Activated CD4-positive, alpha-beta memory T cell treated with anti-CD3 and anti-CD28 coated beads for 36 hours (primary cell): Measurements from ENCODE around the gene USHBP1. TPM values are rescaled to one million over a fixed set of nuclear protein-coding genes. Genes with fewer than 3 reads are reported as not detected.

Experiments
- CTCF ChIA-PET: fragments of 350-600 bp; sonication (Branson Sonifier 250); formaldehyde crosslinking; loops from one replicate; lab custom pipeline; 2021; ENCODE audit warnings: antibody characterized with exemption, inconsistent platforms; lab: Charles Lee
- POLR2A ChIA-PET: fragments of 350-600 bp; sonication (Branson Sonifier 250); formaldehyde crosslinking; loops from one replicate; lab custom pipeline; 2021; ENCODE audit warnings: antibody characterized with exemption; lab: Charles Lee
- DNase-seq: peaks from one replicate; pipeline ENCODE4 v3.0.0-alpha.2; 2020
- H3K27ac Mint-ChIP-seq: one replicate; pipeline ENCODE4 v1.8.0; 2021; ENCODE audit warnings: mixed read lengths
- H3K27me3 Mint-ChIP-seq: one replicate; pipeline ENCODE4 v1.8.0; 2021; ENCODE audit warnings: mixed read lengths
- H3K36me3 Mint-ChIP-seq: one replicate; pipeline ENCODE4 v1.8.0; 2021; ENCODE audit warnings: mixed read lengths
- H3K4me1 Mint-ChIP-seq: one replicate; pipeline ENCODE4 v1.8.0; 2021; ENCODE audit warnings: low read depth, mixed read lengths
- H3K4me3 Mint-ChIP-seq: one replicate; pipeline ENCODE4 v1.8.0; 2021; ENCODE audit warnings: mild to moderate bottlenecking, mixed read lengths
- H3K9me3 Mint-ChIP-seq: one replicate; pipeline ENCODE4 v1.8.0; 2021; ENCODE audit warnings: mixed read lengths
- intact Hi-C: fragments of 100-400 bp; cut with micrococcal nuclease; formaldehyde crosslinking; loops from one replicate; pipeline ENCODE4 v1.15.1; 2023
- total RNA-seq, 2 experiments: library from RNA; stranded (reverse); gene quantifications; one replicate each; pipeline ENCODE4 v1.2.3, GENCODE V29; 2021

The USHBP1 gene
- total RNA-seq, 2 experiments from 2014 or later: 0.24 TPM; not detected in 1

- ChIA-PET POLR2A (interaction anchor here (3.5 kb wide), 1 partner anchor 10 kb away, joined by 26 read pairs; the partner anchor contains the start of gene OCEL1), CTCF (interaction anchor here (0.6 kb wide), 1 partner anchor 428 kb away, joined by 4 read pairs; no protein-coding TSS in a partner anchor)
- intact Hi-C loops: no loop called here
- Mint-ChIP-seq H3K36me3 (no peaks in the 10 kb centered on the region), H3K27ac (no peak overlapping the region), H3K4me3 (no peak overlapping the region), H3K9me3 (no peaks in the 10 kb centered on the region), H3K4me1 (peaks cover 10% of the 10 kb centered on the region), H3K27me3 (no peaks in the 10 kb centered on the region)
- DNase-seq: no peak
These were observed 27.6 kb downstream of the USHBP1 start for GRCh38 chr19:17236811-17237543.

- intact Hi-C loops: loop anchor here (2.0 kb wide), 1 partner anchor 161 kb away; the partner anchor contains the start of genes HAUS8 and MYO9B
- no peak overlapping the region for H3K27ac Mint-ChIP-seq
- POLR2A ChIA-PET: interaction anchor here (0.6 to 3.5 kb wide), 7 partner anchors 10 to 518 kb away, joined by 3 to 26 read pairs (median 4); partner anchors contain the start of genes BABAM1, HAUS8, OCEL1 and USE1
- H3K4me3 Mint-ChIP-seq: peak overlapping the region; percentile 84
- CTCF ChIA-PET: interaction anchor here (0.6 to 2.4 kb wide), 14 partner anchors 10 to 167 kb away, joined by 3 to 22 read pairs (median 6); partner anchors contain the start of genes BABAM1, OCEL1 and USE1
- no peaks in the 10 kb centered on the region for H3K36me3 Mint-ChIP-seq
- H3K4me1 Mint-ChIP-seq: peaks cover 10% of the 10 kb centered on the region
- H3K27me3 Mint-ChIP-seq: no peaks in the 10 kb centered on the region
- peak; percentile 55 for DNase-seq
- no peaks in the 10 kb centered on the region for H3K9me3 Mint-ChIP-seq
These were observed 28.4 kb downstream of the USHBP1 start for GRCh38 chr19:17235971-17236777.

DNA sequence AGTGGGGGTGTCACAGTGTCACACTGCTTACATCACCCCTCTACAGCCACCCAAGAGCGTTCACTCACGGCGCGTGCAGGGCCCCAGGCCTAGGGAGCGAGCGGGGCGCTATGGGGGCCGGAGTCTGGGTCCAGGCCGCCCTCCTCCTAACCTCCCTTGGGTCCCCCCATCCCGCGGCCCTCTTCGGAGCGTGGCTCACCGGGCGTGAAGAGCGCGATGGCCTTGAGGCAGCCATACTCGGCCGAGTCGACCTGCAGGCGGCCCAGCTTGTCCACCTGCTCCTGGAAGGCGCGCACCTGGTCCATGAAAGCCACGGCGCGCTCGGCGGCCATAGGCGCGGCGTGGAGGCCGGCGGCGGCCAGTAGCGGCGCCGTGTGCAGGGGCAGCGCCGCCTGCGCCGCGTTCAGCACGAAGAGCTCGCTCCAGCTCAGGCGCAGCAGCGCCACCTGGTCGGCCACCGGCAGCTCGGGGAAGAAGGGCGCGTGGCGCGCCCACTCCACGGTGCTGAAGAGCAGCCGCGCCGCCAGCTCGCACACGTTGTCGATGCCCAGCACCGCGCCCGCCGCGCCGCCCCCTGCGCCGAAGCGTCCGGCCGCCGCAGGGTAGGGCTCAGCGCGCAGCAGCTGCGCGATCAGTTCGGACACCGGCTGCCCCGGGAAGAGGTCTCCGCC lies 29.1 kb downstream of the USHBP1 start:
- Mint-ChIP-seq H3K4me3 (peak overlapping the region; percentile 84), H3K4me1 (peaks cover 10% of the 10 kb centered on the region), H3K9me3 (no peaks in the 10 kb centered on the region), H3K27ac (peak overlapping the region; percentile 79), H3K27me3 (no peaks in the 10 kb centered on the region), H3K36me3 (no peaks in the 10 kb centered on the region)
- ChIA-PET POLR2A (interaction anchor here (0.6 to 3.5 kb wide), 9 partner anchors 9 to 517 kb away, joined by 3 to 26 read pairs (median 4); partner anchors contain the start of genes BABAM1, HAUS8, OCEL1 and USE1), CTCF (interaction anchor here (0.6 to 2.4 kb wide), 17 partner anchors 8 to 167 kb away, joined by 3 to 22 read pairs (median 6); partner anchors contain the start of genes BABAM1, OCEL1 and USE1)
- intact Hi-C loops: loop anchor here (2.0 kb wide), 1 partner anchor 161 kb away; the partner anchor contains the start of genes HAUS8 and MYO9B
- peak; percentile 82 for DNase-seq

- Mint-ChIP-seq H3K4me1 (peaks cover 10% of the 10 kb centered on the region), H3K9me3 (no peaks in the 10 kb centered on the region), H3K4me3 (peak overlapping the region; percentile 84), H3K36me3 (no peaks in the 10 kb centered on the region), H3K27ac (peak overlapping the region; percentile 79), H3K27me3 (no peaks in the 10 kb centered on the region)
- peak; percentile 83 for DNase-seq
- ChIA-PET POLR2A (interaction anchor here (0.6 to 3.5 kb wide), 7 partner anchors 8 to 57 kb away, joined by 3 to 26 read pairs (median 5); partner anchors contain the start of genes BABAM1, OCEL1 and USE1), CTCF (interaction anchor here (0.9 to 2.4 kb wide), 16 partner anchors 8 to 166 kb away, joined by 3 to 22 read pairs (median 6); partner anchors contain the start of genes BABAM1, OCEL1 and USE1)
- intact Hi-C loops: loop anchor here (1.0 to 2.0 kb wide), 2 partner anchors 9 to 160 kb away; partner anchors contain the start of genes HAUS8, MYO9B and OCEL1
These were observed 29.6 kb downstream of the USHBP1 start for GRCh38 chr19:17234911-17235299.

DNA sequence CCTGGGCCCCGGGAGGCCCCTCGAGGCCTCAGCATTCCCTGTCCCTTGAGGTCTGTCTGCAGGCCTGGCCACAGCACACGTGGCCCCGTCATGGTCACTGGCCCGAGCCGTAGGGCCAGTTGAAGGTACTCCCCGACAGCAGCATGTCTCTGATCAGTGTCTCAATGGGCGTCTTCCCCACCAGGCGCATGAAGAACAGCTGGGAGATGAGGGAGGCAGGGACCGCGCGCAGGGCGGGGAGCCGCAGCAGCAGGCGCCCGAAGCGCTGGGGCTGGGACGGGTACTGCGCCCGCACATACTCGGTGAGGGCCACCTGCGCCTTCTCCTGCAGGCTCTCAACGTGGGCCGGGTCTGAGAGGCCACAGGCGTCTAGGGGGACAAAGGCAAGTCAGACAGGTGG lies 32.3 kb downstream of the USHBP1 start:
- Mint-ChIP-seq H3K4me3 (no peak overlapping the region), H3K4me1 (peaks cover 12% of the 10 kb centered on the region), H3K36me3 (no peaks in the 10 kb centered on the region), H3K27me3 (no peaks in the 10 kb centered on the region), H3K9me3 (no peaks in the 10 kb centered on the region), H3K27ac (no peak overlapping the region)
- ChIA-PET POLR2A (no interaction called here), CTCF (no interaction called here)
- intact Hi-C loops: no loop called here
- DNase-seq: no peak

GRCh38 chr19:17229890-17230289 lies 34.7 kb downstream of the USHBP1 start:
- intact Hi-C loops: loop anchor here (5.0 kb wide), 1 partner anchor 77 kb away; the partner anchor contains the start of genes DDA1 and MRPL34
- Mint-ChIP-seq H3K36me3 (no peaks in the 10 kb centered on the region), H3K27ac (no peak overlapping the region), H3K27me3 (no peaks in the 10 kb centered on the region), H3K4me1 (peaks cover 16% of the 10 kb centered on the region), H3K4me3 (no peak overlapping the region), H3K9me3 (no peaks in the 10 kb centered on the region)
- DNase-seq: no peak
- ChIA-PET CTCF (no interaction called here), POLR2A (no interaction called here)

GRCh38 chr19:17227798-17228367 lies 36.7 kb downstream of the USHBP1 start:
- no peak for DNase-seq
- Mint-ChIP-seq H3K27me3 (no peaks in the 10 kb centered on the region), H3K4me3 (no peak overlapping the region), H3K9me3 (no peaks in the 10 kb centered on the region), H3K27ac (no peak overlapping the region), H3K4me1 (peaks cover 6% of the 10 kb centered on the region), H3K36me3 (no peaks in the 10 kb centered on the region)
- ChIA-PET POLR2A (interaction anchor here (0.6 to 2.6 kb wide), 2 partner anchors 8 to 13 kb away, joined by 3 to 26 read pairs; no protein-coding TSS in a partner anchor), CTCF (interaction anchor here (1.8 kb wide), 1 partner anchor 15 kb away, joined by 5 read pairs; no protein-coding TSS in a partner anchor)
- intact Hi-C loops: loop anchor here (2.0 to 5.0 kb wide), 2 partner anchors 39 to 79 kb away; partner anchors contain the start of genes BABAM1, DDA1 and MRPL34

DNA sequence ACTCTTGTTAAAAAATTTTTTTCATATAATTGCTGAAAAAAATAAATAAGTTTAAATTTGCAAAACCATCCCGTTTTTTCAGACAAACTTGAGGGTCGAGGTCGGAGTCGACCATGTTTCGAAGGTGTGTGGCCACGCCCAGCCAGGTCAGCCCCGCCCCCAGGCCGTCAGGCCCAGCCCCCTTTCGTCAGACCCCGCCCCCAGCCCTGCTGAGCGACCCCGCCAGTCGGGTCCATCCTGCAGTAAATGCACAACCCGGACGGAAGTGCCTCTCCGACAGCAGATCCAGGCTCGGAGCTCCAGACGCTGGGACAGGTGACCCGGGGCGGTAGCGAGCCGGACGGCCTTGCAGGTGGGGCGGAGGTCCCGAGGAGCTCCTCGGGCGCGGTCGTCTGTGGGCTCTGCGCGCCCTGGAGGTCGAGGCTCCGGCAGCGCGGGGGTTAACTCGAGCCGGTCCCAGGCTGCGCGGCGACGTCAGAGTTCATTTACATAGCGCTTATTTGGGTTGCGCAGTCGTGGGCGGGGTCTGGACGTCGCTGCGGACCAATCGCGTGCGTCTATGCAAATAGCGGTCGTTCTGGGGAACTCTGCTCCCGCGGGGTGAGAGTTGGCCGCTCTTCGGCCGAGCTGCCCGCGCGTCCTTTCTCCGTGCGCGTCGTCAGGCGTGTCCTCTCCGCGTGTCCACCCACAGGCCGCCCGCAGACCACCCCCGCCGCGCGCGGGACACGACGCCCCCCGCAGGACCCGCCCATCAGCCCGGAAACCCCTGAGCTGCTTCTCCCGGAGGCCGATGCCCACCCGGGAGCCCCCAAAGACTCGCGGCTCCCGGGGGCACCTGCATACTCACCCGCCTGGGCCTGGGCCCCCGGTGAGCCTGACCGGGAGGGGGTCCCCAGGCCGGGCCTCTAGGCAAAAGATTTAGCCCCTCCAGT lies 38.3 kb downstream of the USHBP1 start, which contains the start of gene OCEL1:
OCEL1 (plus strand) TSS at position 225 of the 932 bp plus-strand sequence; CDS start at position 247, 22 bp downstream.
- DNase-seq: peak; percentile 98
- peak within 1 kb of the TSS; percentile 97 for H3K27ac Mint-ChIP-seq
- H3K4me1 Mint-ChIP-seq: peaks cover 6% of the 10 kb centered on the region
- ChIA-PET CTCF (interaction anchor here (1.1 to 2.7 kb wide), 5 partner anchors 9 to 160 kb away, joined by 3 to 22 read pairs (median 4); no protein-coding TSS in a partner anchor), POLR2A (interaction anchor here (0.6 to 2.6 kb wide), 8 partner anchors 8 to 150 kb away, joined by 3 to 26 read pairs (median 6); partner anchors contain the start of genes BABAM1, HAUS8, MYO9B and USE1)
- H3K27me3 Mint-ChIP-seq: no peaks in the 10 kb centered on the region
- H3K9me3 Mint-ChIP-seq: no peaks in the 10 kb centered on the region
- H3K4me3 Mint-ChIP-seq: peak within 1 kb of the TSS; percentile 91
- intact Hi-C loops: loop anchor here (1.0 to 5.0 kb wide), 5 partner anchors 8 to 151 kb away; partner anchors contain the start of genes BABAM1, DDA1, HAUS8 and MRPL34
- H3K36me3 Mint-ChIP-seq: no peaks in the 10 kb centered on the region

DNA sequence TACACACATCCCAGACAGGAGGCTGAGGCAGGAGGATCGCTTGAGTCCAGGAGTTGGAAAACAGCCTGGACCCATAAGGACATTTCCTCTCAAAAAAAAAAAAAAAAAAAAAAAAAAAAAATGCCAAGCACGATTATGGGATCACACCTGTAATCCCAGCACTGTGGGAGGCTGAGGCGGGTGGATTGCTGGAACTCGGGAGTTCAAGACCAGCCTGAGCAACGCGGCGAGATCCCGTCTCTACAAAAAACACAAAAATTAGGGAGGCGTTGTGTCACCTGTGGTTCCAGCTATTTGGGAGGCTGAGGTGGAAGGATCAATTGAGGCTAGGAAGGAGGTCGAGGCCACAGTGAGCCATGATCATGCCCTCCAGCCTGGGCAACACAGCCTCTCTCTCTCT lies 39.5 kb downstream of the USHBP1 start:
- no peaks in the 10 kb centered on the region for H3K36me3 Mint-ChIP-seq
- peaks cover 6% of the 10 kb centered on the region for H3K4me1 Mint-ChIP-seq
- ChIA-PET POLR2A (interaction anchor here (1.7 to 2.5 kb wide), 2 partner anchors 10 to 58 kb away, joined by 5 to 25 read pairs; partner anchors contain the start of gene USE1), CTCF (interaction anchor here (2.7 kb wide), 1 partner anchor 10 kb away, joined by 22 read pairs; no protein-coding TSS in a partner anchor)
- peak overlapping the region; percentile 20 for H3K4me3 Mint-ChIP-seq
- intact Hi-C loops: loop anchor here (5.0 kb wide), 1 partner anchor 82 kb away; the partner anchor contains the start of genes DDA1 and MRPL34
- H3K9me3 Mint-ChIP-seq: no peaks in the 10 kb centered on the region
- no peak overlapping the region for H3K27ac Mint-ChIP-seq
- no peak for DNase-seq
- no peaks in the 10 kb centered on the region for H3K27me3 Mint-ChIP-seq
